BLaER1 (cell line): ENCODE results near the gene VWA3A.

Experiments used
- H3K27ac ChIP-seq: shearing (Covaris generic); formaldehyde crosslinking; 2 replicates; pipeline ENCODE4 v1.8.1; 2022
- H3K27me3 ChIP-seq: shearing (Covaris generic); formaldehyde crosslinking; 2 replicates; pipeline ENCODE4 v1.8.1; 2022
- H3K36me3 ChIP-seq: shearing (Covaris generic); formaldehyde crosslinking; 2 replicates; pipeline ENCODE4 v1.8.1; 2022
- H3K4me1 ChIP-seq: shearing (Covaris generic); formaldehyde crosslinking; 2 replicates; pipeline ENCODE4 v1.8.1; 2022
- H3K4me2 ChIP-seq: shearing (Covaris generic); formaldehyde crosslinking; 2 replicates; pipeline ENCODE4 v1.8.1; 2022
- H3K4me3 ChIP-seq: shearing (Covaris generic); formaldehyde crosslinking; 2 replicates; pipeline ENCODE4 v1.8.1; 2022
- H3K9ac ChIP-seq: shearing (Covaris generic); formaldehyde crosslinking; 2 replicates; pipeline ENCODE4 v1.8.1; 2022
- H3K9me3 ChIP-seq: shearing (Covaris generic); formaldehyde crosslinking; 2 replicates; pipeline ENCODE4 v1.8.1; 2022
- H4K20me1 ChIP-seq: shearing (Covaris generic); formaldehyde crosslinking; 2 replicates; pipeline ENCODE4 v1.8.1; 2022
- Cebpa-rat ChIP-seq: shearing (Covaris generic); IDR thresholded peaks from 2 replicates; pipeline ENCODE4 v1.8.1; 2022

Gene VWA3A

DNA sequence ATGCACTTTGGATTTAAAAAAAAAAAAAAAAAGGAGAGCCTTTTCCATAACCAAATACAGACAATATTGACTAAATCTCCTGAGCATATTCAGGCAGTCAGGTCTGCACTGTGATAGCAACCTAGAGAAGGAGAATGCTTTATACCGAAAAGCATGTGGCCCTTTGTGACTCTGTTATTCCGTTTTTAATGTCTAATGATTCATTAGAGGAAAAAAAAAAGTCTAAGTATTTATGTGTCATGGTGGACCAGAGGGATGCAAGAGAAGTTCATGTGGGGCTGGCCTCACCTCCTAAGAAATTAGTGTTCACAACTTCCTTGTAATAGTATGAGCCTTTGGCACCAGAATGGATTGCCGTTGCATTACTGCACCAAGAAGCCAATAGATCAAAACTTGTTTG is 11.3 kb upstream of the VWA3A start:
- H4K20me1 ChIP-seq: no peaks in the 10 kb centered on the region
- H3K27ac ChIP-seq: no peak overlapping the region
- H3K9me3 ChIP-seq: no peaks in the 10 kb centered on the region
- no peak for TF ChIP-seq Cebpa-rat
- H3K4me1 ChIP-seq: no peaks in the 10 kb centered on the region
- H3K36me3 ChIP-seq: 0 out of 2 replicates have a peak, but pooled peaks cover 11% of the 10 kb centered on the region
- H3K4me3 ChIP-seq: no peak overlapping the region
- no peak overlapping the region for H3K9ac ChIP-seq
- no peaks in the 10 kb centered on the region for H3K27me3 ChIP-seq
- no peak overlapping the region for H3K4me2 ChIP-seq

- TF ChIP-seq Cebpa-rat: no peak
- H3K36me3 ChIP-seq: 0 out of 2 replicates have a peak, but pooled peaks cover 15% of the 10 kb centered on the region
These were observed 5.9 kb upstream of the VWA3A start for GRCh38 chr16:22086440-22086839.

GRCh38 chr16:22088642-22089041 is 3.7 kb upstream of the VWA3A start:
- 0 out of 2 replicates have a peak, but pooled peaks cover 15% of the 10 kb centered on the region for H3K36me3 ChIP-seq
- H3K27ac ChIP-seq: no peak overlapping the region
- no peaks in the 10 kb centered on the region for H3K27me3 ChIP-seq
- no peaks in the 10 kb centered on the region for H3K9me3 ChIP-seq
- no peak overlapping the region for H3K4me2 ChIP-seq
- no peak overlapping the region for H3K4me3 ChIP-seq
- no peaks in the 10 kb centered on the region for H4K20me1 ChIP-seq
- H3K9ac ChIP-seq: no peak overlapping the region
- no peak for TF ChIP-seq Cebpa-rat
- H3K4me1 ChIP-seq: no peaks in the 10 kb centered on the region

More at GRCh38 chr16:22086440-22086839, 5.9 kb upstream of the VWA3A start:
- H4K20me1 ChIP-seq: no peaks in the 10 kb centered on the region
- no peak overlapping the region for H3K4me3 ChIP-seq
- H3K27me3 ChIP-seq: no peaks in the 10 kb centered on the region
- no peak overlapping the region for H3K9ac ChIP-seq
- no peak overlapping the region for H3K4me2 ChIP-seq
- H3K4me1 ChIP-seq: no peaks in the 10 kb centered on the region
- H3K9me3 ChIP-seq: no peaks in the 10 kb centered on the region
- no peak overlapping the region for H3K27ac ChIP-seq

DNA sequence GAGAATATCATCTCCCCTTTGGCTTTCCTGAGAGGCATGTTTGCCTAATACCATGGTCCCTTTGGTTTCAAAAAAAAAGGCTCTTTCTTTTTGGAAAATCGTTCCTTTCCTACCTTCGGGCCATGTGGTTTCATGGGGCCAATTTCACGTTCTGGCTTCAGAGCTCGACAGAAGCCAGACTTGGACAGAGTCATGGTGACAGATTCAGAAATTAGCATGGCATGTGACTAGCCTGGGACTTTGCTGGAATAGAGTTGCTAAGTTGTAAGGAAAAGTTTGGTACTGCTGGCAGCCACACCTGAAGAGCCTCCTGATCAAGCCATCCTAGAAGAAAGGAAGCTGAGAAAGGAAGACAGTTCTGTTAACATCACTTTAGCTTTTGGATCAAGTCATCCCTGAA is 2.4 kb upstream of the VWA3A start:
- H3K36me3 ChIP-seq: 0 out of 2 replicates have a peak, but pooled peaks cover 11% of the 10 kb centered on the region
- no peaks in the 10 kb centered on the region for H3K27me3 ChIP-seq
- H3K9me3 ChIP-seq: no peaks in the 10 kb centered on the region
- H3K4me2 ChIP-seq: no peak overlapping the region
- H3K4me3 ChIP-seq: no peak overlapping the region
- TF ChIP-seq Cebpa-rat: no peak
- no peaks in the 10 kb centered on the region for H4K20me1 ChIP-seq
- no peak overlapping the region for H3K9ac ChIP-seq
- no peak overlapping the region for H3K27ac ChIP-seq
- no peaks in the 10 kb centered on the region for H3K4me1 ChIP-seq

DNA sequence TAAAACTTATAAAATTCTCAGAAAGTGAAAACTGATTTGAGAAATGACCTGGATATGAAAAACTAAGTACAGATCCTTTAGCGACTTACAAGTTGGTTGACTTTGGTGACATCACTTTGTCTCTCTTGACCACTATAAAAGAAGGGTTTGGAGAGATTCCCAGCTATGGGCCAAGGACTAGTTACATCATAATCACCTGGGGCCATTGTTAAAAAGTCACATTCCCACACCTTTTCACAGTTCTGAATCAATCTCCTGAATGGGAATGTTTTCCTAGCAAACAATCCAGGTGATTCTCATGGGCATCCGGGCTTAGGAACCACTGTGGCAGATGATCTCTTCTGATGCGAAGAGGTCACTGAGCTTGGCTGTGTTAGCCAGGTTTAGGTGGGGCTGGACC is 620 bp upstream of the VWA3A start:
- no peak overlapping the region for H3K4me2 ChIP-seq

GRCh38 chr16:22093331-22093730 is 990 bp downstream of the VWA3A start:
- Histone ChIP-seq H3K4me3 (no peak overlapping the region), H3K27me3 (no peaks in the 10 kb centered on the region), H3K9me3 (no peaks in the 10 kb centered on the region), H3K4me1 (no peaks in the 10 kb centered on the region), H3K9ac (no peak overlapping the region), H3K4me2 (no peak overlapping the region), H3K36me3 (no peaks in the 10 kb centered on the region), H3K27ac (no peak overlapping the region), H4K20me1 (no peaks in the 10 kb centered on the region)
- no peak for TF ChIP-seq Cebpa-rat

More for the DNA sequence above, 620 bp upstream of the VWA3A start:
- Histone ChIP-seq H4K20me1 (no peaks in the 10 kb centered on the region), H3K9me3 (no peaks in the 10 kb centered on the region), H3K4me1 (no peaks in the 10 kb centered on the region), H3K27ac (no peak overlapping the region), H3K27me3 (no peaks in the 10 kb centered on the region), H3K36me3 (0 out of 2 replicates have a peak, but pooled peaks cover 4% of the 10 kb centered on the region), H3K4me3 (no peak overlapping the region), H3K9ac (no peak overlapping the region)
- TF ChIP-seq Cebpa-rat: no peak

GRCh38 chr16:22093996-22094395 is 1.7 kb downstream of the VWA3A start:
- H3K4me2 ChIP-seq: no peak overlapping the region
- no peak overlapping the region for H3K9ac ChIP-seq
- no peaks in the 10 kb centered on the region for H4K20me1 ChIP-seq
- H3K4me3 ChIP-seq: no peak overlapping the region
- no peaks in the 10 kb centered on the region for H3K27me3 ChIP-seq
- no peaks in the 10 kb centered on the region for H3K36me3 ChIP-seq
- no peak for TF ChIP-seq Cebpa-rat
- H3K4me1 ChIP-seq: no peaks in the 10 kb centered on the region
- H3K9me3 ChIP-seq: no peaks in the 10 kb centered on the region
- H3K27ac ChIP-seq: no peak overlapping the region

DNA sequence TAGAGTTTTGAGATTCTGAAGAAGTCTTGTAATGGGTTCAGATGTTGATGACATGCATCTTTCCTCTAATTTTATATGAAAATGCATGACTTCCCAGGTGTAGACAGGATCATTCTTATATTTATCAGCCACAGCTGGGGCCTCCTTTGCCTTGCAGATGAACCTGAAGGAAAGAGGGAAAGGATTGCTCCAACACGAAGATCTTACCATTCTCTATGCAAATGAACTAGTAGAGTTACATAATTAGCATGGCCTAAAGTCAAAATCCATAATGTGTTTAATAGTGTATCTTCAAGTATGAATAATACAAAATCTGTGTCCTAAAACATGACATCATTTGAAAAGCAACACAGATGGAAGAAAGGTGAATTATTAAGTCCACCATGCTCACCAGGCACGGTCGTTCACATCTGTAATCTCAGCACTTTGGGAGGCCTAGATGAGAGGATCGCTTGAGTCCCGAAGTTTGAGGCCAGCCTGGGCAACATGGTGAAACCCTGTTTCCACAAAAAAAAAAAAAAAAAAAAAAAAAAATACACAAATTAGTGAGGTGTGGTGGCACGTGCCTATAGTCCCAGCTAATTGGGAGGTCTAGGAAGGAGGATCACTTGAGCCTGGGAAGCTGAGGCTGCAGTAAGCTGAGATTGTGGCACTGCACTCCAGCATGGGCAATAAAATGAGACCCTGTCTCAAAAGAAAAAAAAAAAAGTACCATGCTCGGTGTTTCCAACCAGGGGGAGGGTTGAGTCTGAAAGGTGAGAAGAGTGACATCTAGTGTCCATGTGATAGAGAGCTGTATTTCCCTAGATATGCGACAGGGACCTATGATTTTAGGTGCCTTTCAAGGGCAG is 6.3 kb downstream of the VWA3A start:
- Histone ChIP-seq H3K4me2 (no peak overlapping the region), H3K27ac (no peak overlapping the region), H3K9me3 (no peaks in the 10 kb centered on the region), H3K36me3 (no peaks in the 10 kb centered on the region), H3K9ac (no peak overlapping the region), H4K20me1 (no peaks in the 10 kb centered on the region), H3K4me1 (no peaks in the 10 kb centered on the region), H3K27me3 (no peaks in the 10 kb centered on the region), H3K4me3 (no peak overlapping the region)
- no peak for TF ChIP-seq Cebpa-rat

DNA sequence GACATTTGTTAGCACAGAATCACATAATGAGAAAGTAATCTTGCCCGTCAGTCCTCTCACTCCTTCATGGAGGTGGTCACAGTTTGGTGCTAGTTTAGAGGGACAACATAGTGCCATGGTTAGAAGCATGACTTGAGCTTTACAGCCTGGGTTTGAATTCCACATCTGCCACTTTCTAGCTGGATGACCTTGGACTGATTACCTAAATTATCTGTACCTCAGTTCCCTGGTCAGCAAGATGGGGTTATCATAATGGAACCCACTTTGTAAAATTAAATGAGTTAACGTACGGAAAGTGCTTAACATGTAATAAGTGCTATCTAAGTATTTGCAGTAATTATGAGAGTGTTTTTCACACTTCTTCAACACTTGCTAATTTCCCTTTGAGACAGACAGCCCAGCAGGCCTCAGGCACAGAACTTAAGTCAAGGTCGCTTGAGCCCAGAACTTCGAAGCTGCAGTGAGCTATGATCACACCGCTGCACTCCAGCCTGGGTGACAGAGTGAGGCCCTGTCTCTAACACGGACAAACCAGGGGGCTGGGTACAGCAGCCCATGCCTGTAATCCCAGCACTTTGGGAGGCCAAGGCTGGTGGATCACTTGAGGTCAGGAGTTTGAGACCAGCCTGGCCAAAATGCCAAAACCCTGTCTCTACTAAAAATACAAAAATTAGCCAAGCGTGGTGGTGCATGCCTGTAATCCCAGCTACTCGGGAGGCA is 7.1 kb downstream of the VWA3A start:
- H3K9me3 ChIP-seq: no peaks in the 10 kb centered on the region
- H4K20me1 ChIP-seq: no peaks in the 10 kb centered on the region
- H3K36me3 ChIP-seq: no peaks in the 10 kb centered on the region
- no peak overlapping the region for H3K4me3 ChIP-seq
- no peaks in the 10 kb centered on the region for H3K4me1 ChIP-seq
- H3K27ac ChIP-seq: no peak overlapping the region
- no peaks in the 10 kb centered on the region for H3K27me3 ChIP-seq
- no peak overlapping the region for H3K4me2 ChIP-seq
- no peak overlapping the region for H3K9ac ChIP-seq
- TF ChIP-seq Cebpa-rat: no peak

DNA sequence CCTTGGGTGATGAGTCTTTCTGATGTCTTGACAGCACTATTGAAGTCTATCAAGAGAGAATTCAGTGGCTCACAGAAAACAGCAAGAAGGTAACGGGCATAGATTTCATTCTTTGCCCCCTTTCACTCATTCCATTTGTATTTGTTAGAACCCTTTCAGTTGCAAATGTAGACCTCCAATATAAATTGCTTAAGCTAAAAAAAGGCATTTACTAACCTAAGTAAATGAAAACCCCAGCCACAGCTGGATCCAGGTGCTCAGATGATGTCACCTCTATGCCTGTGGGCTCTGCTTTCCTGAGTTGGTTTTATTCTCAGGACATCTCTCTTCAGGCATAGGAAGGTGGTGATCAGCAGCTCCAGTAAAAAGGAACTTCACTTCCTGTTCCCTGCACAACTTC is 11.1 kb downstream of the VWA3A start:
- H4K20me1 ChIP-seq: no peaks in the 10 kb centered on the region
- H3K4me3 ChIP-seq: no peak overlapping the region
- H3K4me2 ChIP-seq: no peak overlapping the region
- no peaks in the 10 kb centered on the region for H3K4me1 ChIP-seq
- no peaks in the 10 kb centered on the region for H3K27me3 ChIP-seq
- H3K36me3 ChIP-seq: no peaks in the 10 kb centered on the region
- TF ChIP-seq Cebpa-rat: no peak
- no peak overlapping the region for H3K9ac ChIP-seq
- H3K27ac ChIP-seq: no peak overlapping the region
- H3K9me3 ChIP-seq: no peaks in the 10 kb centered on the region
